GM10847 (cell line): Measurements from ENCODE around the gene SIK1.

ENCODE experiments used
- POLR2A ChIP-seq: IDR thresholded peaks from 2 replicates; pipeline ENCODE4 v1.6.1; 2011; ENCODE audit not compliant: insufficient read length; ENCODE audit errors: extremely low read depth

SIK1 gene

GRCh38 chr21:43367859-43368258 lies 59.1 kb downstream of the SIK1 start:
- TF ChIP-seq POLR2A = no peak

GRCh38 chr21:43367296-43367695 lies 59.6 kb downstream of the SIK1 start:
- no peak for TF ChIP-seq POLR2A

GRCh38 chr21:43366656-43367055 lies 60.3 kb downstream of the SIK1 start:
- no peak for TF ChIP-seq POLR2A

- no peak for TF ChIP-seq POLR2A
Measured at GRCh38 chr21:43365611-43366426, 61.1 kb downstream of the SIK1 start.

GRCh38 chr21:43364851-43365424 lies 62.0 kb downstream of the SIK1 start:
- TF ChIP-seq POLR2A = no peak
